ENCODE results near the gene ABITRAM. TPM values are rescaled to one million over a fixed set of nuclear protein-coding genes. Genes with fewer than 3 reads are reported as not detected.
"Not testable (repeated sequence)": the region's sequence is repeated elsewhere in the genome, so short reads cannot be mapped to it uniquely, and the experiment has no call there.

ABITRAM gene
- polyA plus RNA-seq, 3 donors = 27.6 to 39.5 (median 35.6) TPM

DNA sequence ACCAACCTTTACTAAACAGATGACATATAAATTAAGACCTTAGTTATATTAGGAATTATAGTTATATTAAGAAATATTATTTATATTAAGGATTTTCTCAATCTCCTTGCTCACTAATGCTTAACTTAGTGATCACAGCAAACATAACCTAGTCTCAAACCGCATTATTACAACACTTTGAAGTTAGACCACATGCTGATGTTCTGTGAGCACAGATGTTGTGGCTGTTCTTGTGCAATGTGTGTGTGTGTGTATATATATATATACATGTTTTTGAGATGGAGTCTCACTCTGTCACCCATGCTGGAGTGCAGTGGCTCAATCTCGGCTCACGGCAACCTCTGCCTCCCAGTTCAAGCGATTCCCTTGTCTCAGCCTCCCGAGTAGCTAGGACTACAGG, 20.8 kb upstream of the ABITRAM start:
- no peak for DNase-seq

DNA sequence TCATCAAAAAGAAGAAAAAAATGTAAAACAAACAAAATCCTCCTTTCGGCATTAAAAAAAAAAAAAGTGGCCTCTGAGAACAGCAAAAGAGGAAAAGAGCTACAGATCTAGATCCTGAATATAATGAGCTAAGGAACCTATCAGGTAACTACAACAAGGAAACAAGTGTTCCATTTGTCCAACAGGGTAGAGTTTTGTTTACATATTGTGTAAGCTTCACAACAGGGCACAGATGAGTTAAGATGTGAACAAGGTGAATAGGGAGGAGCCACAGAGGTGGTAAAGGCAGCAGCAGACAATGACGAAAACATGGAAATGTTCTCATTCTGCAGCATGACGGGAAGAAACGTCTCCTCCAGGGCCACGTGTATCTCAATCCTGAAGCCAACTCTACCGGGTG, 14.7 kb upstream of the ABITRAM start:
- DNase-seq = no peak

DNA sequence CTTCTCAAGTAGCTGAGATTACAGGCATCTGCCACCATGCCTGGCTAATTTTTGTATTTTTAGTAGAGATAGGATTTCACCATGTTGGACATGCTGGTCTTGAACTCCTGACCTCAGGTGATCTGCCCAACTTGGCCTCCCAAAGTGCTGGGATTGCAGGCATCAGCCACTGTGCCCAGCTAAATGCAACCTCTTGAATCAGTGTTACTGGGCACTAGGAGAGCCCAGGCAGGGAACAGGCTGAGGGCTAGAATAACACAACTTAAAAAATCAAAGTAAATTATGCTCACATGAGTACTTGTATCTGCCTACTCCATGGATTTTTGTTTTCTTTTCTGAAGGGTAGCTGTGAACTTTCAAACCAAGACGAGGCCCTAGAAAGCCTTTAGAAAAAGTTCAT, 13.8 kb upstream of the ABITRAM start:
- not testable (repeated sequence) for DNase-seq

DNA sequence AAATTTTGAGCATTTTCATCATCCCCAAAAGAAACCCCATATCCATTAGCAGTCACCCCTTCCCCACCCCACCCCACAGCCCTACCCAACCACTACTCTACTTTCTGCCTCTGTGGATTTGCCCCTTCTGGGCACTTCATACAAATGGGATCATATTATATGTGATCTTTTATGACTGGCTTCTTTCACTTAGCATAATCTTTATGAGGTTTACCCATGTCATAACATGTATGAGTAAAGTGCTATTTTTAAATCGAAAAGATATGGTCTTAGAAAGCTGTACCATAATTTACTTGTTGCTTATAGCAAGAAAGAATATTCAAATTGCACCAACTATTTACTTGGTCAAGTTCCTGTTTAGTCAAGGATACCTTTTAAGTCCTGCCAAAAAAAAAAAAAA, 13.0 kb upstream of the ABITRAM start:
- DNase-seq = no peak

DNA sequence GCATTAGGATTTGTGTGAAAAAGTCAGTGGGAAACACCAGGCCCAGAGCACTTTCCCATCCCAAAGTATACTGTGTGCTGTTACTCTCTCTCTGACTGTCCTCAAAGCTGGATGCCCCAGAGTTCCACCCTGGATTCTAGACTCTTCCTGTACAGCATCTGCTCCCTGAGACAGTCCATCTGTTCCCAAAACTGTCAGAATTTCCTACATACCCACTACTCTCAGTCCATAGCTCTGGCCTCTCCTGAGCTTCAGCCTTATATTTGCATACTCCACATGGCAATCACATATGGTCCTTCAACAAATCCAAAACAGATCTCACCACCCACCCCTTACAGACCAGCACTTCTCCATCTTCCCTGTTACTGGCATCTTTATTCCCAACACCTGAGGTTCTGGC, 9.7 kb upstream of the ABITRAM start:
- peak; percentile 21 for DNase-seq

DNA sequence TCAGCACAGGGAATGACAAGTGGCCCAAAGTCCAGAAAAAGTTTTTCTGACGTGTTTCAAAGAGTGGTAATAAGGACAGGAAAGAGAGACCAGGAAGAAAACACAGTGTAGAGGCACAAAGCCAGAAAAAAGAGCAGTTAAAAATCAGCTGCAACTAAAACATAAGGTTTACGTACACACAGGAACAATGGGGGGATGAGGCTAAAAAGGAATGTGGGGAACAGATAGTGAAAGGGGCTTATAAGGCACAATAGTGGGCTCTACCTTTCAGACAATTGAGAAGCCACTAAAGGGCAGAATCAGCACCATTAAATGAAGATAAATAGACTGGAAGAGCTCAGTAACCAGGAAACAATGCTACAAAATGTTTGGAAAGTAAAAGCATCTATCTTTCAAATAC, 5.8 kb upstream of the ABITRAM start:
- DNase-seq = no peak

DNA sequence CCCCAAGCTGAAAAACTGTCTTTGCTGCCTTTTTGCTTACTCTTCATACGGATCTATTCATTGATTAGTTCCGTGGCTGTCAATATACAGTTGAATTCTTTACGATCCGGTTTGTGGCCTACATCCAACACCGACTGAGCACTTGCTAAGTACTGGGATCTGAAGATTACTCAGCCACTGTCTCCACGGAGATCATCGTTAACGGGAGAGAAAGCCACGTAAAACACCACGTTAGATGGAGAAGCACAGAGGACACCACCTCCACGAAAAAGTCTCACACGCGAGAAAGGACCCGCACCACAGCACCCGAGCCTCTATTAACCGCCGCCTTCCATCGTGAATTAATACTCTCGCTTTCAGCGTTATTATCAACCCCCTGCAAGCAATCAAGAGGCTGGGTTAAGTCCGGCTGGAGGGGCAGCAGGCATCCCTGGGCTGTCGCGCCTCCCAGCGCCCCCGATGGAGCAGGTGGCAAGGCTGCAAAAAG, 926 bp upstream of the ABITRAM start:
- DNase-seq = no peak

DNA sequence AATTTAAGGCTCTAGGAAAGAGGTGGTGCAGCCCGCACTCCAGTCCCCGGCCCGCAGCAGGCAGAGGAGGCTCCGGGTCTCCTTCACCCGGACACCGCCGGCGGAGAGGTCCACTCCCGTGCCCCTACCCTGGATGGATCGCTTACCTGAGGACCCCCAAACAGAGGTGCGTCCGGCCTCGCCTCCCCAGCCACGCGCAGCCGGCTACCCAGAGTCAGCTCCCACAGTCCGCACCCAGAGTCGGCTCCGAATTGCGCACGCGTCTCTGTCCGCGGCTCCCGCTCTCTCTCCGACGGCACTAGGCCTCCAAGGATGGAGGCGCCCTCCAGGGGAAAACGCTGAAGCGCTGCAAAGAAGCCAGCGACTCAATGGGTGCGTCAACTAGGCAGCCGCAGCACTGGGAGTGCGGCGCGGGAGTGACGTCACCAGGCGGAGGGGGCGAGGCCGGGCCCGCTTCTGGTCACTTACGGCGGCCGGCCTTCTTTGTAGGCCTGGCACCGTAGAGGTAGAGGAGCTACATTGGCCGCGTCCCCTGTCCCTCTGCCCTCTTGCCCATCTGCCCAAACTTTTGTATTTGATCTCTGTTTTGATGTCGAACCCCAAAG, 380 bp upstream of the ABITRAM start, which contains the start of gene ELP1:
TSS of gene ELP1 (minus strand) at position 407 of the 605 bp plus-strand sequence. CDS start 2,978 bp downstream, outside the sequence.
- peak; percentile 93 for DNase-seq

DNA sequence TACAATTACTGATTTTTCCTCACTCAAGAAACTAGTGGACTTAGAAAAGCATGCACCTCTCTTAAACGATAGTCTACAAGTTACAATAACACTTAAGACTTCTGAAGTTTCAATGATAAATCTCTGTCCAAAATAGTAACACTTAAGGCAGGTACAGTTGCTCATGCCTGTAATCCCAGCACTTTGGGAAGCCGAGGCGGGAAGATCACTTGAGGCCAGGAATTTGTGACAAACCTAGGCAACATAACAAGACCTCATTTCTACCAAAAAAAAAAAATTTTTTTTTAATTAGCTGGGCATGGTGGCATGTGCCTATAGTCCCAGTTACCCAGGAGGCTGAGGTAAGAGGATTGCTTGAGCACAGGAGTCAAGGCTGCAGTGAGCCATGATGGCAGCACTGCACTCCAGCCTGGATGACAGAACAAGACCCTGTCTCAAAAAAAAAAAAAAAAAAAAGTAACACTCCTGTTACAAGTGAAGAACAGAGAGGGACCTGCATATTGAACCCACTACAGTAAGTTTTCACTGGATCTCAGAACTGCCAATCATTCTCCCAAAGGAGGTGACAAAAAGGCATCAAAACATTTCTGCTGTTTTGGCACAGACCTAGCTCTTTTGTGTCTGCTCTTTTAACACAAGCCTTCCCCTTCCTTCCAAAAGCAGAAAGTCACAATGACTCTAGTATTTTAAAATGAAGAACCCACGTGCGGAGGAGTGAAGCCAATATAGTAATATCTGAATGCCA, 3.5 kb downstream of the ABITRAM start:
- DNase-seq = no peak

DNA sequence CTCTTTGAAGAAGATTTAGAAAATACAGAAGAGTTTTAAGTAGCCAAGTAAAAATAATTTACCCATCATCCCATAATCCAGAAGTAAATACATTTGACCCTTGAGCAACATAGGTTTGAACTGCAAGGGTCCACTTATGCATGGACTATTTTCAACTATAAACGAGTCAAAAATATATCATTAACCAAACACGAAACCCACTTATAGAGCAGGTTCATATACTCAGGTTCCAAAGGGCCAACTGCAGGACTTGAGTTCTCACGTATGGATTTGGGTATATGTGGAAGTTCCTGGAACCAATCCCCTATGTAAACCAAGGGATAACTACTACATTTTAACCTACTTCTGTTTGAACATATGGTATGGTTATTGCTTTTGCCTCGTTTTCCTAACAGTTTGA, 5.8 kb downstream of the ABITRAM start:
- DNase-seq = no peak

DNA sequence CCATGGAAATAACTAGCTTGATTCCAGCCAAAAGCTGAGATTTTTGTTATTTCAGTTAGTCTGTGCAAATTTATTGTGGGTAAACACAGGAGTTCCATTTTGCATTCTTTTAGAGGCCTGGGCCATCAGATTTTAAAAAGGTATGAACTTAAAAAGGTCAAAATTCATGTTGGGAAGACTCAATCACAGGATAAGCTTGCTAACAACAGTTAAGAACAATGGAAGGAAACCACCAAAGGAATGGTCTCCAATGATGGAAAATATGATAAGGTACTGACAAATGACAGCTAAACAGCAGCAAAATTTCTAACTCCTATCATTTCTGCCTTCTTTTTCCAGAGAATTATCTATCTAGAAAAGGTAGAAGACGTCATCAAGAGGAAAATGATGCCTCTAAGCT, 16.0 kb downstream of the ABITRAM start:
- DNase-seq = no peak

DNA sequence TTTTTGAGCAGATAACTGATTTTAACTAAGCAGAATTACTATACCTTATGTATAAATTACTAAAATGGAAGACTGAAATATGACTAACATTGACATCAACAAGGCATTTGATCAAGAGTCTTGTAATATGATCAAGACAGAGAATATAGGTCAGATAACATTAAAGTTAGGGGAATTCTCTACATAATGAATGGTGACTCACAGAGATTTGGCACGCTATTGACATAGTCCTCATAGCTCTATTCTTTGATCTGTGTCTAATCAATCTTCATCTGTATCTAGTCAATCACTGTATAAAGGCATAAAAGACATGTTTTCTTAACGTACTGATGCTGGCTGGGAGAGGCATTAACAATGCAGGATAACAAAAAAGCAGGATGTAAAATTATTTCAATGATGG, 17.4 kb downstream of the ABITRAM start:
- DNase-seq = no peak

DNA sequence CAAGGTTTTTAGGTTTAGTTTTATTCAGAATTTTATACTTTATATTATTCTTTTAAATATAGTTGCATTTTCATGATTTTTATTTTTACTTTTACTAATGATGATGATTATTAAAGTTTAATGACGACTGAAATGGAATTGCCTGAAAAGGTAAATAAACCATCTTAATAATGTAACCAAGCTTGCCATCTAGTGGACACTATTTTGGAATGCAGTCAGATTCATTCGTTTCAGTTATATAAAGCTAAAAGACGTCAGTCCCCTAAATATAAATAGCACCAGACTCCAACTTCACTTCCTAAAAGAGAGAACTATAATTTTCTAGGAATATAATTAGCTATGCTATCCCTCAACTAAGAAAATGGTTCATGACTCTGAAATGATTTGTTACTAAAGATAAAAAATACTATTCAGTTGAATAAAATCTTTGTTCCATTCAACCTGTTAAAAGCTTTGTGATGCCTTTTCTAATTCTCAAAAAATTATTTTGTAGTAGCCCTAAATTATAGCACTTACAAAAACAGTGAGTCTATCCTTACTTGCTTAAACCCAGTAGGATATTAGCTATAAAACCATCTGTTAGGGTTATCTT, 19.9 kb downstream of the ABITRAM start:
- peak; percentile 37 for DNase-seq

DNA sequence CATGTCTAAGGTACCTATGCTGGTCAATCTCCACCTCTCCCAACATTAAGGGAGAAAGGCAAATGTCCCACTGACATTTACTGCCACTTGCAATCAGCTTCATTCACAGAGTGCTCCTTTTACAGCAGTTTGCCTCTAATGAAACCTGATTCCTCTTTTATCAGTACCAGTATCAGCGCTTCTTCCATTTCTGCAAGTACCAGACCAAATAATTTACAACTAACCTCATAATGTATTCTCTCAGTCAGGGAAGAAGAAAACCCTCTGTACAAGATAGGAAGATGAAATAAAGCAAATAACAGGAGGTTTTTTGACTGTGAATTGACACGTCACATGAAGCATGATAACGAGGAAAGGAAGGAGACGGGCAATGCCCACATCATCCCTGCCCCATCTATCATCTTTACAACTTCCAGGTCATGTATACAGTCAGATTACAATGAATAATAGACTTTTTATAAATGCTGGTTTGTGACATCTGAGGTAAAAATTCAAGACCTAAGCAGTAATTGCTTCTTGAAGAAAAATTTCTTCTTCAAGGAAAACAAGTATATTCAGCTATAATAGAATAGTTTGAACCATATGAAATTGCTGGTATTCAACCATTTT, 21.9 kb downstream of the ABITRAM start:
- DNase-seq = no peak

DNA sequence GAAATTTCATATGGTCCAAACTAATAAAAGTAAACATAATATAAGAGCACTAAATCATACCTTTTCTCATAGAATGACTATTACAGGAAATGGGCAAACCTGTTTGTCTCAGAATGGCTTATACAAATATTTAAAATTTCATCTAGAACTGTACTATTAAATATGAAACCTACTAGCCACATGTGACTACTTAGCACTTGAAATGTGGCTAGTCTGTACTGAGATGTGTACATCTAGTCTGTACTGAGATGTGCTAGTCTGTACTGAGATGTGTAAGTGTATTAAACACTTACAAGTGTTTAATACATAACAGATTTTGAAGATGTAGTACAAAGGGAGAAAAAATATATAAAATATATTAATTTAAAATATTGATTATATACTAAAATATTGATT, 22.4 kb downstream of the ABITRAM start:
- DNase-seq = no peak

DNA sequence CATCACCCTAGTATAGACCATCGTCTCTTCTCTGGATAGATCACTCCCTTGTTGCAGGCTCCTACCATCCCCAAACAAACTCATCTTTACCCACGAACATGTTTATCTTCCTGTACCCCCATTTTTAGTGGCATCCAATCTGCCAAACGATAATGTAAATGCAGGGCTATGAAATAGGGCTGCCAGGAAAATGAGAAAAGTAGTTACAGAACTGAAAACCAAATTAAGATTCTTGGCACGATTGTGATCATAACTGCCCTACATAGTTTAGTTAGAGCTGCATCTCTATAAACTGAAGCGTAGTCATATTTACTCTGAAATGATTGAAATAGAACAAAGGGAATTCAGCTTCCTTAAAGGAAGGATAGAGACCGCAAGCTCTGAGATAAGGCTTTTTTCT, 26.1 kb downstream of the ABITRAM start:
- DNase-seq = no peak

DNA sequence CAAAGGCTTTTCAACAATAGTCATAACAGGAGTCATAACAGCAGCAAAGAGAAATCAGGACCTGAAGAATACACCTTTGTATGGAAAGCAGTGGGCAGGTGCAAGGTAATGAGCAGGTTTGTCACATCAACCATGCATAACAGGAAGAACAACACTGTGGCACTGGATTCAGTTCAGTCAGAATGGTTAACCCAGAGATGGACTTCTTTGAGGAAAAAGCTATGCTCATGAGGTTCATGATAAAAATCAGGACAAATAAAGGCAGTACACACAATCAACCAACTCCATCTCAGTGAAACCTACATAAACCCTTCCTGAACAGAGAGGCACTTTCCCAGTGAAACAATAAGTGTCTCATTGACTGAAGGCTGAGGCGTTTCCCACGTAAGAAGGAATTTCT, 27.0 kb downstream of the ABITRAM start:
- no peak for DNase-seq

DNA sequence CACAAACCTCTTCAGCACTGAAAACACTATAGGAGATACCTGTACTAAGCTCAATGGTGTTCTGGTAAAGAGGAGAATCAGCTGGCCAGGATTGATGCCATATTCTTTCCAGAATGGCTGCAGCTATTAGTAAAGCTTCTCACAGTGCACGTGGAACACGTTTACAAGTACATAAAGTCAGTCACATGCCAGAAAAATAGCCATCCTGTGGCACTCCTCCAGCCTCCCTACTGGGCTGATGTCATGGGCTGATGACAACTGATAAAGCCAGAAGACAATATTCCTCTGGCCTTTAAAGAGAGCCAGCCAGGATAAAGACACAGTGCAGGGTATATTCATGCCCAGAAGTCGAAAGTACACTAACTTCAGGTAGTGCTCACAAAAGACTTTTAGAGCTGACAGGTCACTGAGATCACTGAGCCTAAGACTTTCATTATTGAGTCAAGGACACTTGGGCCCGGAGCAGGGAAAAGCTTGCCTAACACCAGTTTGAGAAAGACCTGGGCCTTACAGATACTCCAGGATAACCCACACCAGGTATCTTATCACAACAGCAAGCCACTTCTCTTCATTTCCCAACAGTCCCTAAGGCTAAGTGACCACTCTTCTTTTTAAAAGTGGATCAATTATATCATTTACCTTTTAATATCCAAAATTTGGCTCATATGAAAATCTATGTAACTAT, 29.4 kb downstream of the ABITRAM start:
- no peak for DNase-seq

DNA sequence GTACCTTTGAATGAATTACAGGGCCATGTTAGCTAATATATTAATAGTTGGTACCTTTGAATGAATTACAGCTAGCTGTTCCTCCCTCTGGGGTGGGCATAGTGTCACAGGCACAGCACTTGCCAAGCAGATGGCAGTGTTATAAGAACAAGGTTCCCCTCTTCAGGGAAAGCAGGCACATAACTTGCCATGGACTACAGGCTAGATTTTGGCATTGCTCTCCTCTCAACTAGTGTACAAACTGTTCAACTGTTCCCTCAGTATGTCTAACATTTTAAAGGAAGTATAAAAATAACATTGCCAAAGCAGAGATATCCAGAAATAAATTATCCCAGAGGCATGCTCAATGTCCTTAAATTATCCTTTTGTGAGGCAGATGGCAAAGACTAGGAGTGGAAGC, 33.7 kb downstream of the ABITRAM start:
- DNase-seq = no peak

DNA sequence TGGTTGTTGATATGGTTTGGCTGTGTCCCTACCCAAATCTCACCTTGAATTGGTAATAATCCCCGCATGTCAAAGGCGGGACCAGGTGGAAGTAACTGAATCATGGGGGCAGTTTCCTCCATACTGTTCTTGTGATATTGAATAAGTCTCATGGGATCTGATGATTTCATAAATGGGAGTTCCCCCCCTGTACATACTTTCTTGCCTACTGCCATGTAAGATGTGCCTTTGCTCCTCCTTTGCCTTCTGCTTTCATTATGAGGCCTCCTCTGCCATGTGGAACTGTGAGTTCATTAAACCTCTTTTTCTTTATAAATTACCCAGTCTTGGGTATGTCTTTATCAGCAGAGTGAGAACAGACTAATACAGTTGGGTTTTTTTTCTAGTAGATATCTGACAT, 37.2 kb downstream of the ABITRAM start:
- DNase-seq = not testable (repeated sequence)

DNA sequence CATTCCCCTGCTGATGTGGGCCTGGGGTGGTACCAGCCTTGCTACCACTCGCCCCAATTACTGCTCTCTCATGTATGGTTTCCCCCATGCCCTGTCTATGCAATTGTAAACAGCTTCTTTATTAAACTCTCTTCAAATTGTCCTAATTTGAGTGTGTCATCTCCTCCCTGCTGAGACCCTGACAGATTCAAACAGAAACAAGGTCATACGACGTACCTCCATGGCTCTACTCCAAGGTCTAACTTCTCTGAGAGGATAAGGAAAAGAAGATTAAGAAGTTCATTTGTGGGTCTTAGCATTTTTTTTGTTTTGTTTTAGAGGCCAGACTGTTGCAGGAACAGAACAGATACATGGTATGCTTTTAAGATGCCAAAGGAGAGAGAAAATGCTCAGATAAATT, 38.0 kb downstream of the ABITRAM start:
- DNase-seq = no peak

DNA sequence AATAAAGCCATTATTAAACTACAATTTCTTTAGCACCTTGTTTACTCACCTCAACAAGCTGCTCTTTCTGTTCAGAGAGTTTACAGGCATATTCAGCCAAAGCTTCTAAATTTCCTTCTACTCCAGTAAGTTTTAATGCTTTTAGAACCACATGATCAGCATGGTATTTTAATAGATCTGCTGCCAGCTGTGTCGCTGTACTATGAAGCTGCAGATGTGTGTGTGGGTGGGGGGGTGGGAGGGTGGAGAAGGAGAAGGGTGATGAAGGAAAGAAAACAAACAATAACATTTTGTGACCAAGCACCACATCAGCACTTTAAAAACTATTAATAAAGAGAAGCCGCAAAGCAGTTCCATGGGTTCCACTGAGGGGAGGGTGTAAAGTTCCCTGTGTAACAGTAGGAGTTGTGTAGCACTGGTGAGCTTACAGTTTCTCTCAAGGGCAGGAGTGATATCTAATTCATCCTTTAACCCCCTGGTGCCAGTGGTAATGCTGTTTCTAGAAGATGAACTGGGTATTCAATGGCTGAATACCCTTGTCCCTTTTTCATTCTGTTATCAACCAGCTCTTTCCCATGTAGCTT, 38.5 kb downstream of the ABITRAM start:
- peak; percentile 38 for DNase-seq
